H1 (cell line): Measurements from ENCODE around the gene MED31. TPM values are rescaled to one million over a fixed set of nuclear protein-coding genes. Genes with fewer than 3 reads are reported as not detected.

Experiments
- CTCF ChIA-PET: fragments of 300-600 bp; sonication (Branson Sonifier 250); formaldehyde crosslinking; loops from one replicate; lab custom pipeline; 2021; ENCODE audit not compliant: partially characterized antibody; lab: Charles Lee
- POLR2A ChIA-PET: fragments of 300-600 bp; sonication (Branson Sonifier 250); formaldehyde crosslinking; loops from one replicate; lab custom pipeline; 2021; ENCODE audit warnings: inconsistent platforms; ENCODE audit not compliant: partially characterized antibody; lab: Charles Lee
- DNase-seq, 2 experiments: peaks; one replicate each; pipeline versions ENCODE4 v3.0.0 to v3.0.0-alpha.2; 2010 to 2022; ENCODE audit warnings: low spot score in 2 of 2, low read depth in 1 of 2, mixed read lengths in 1 of 2
- FAIRE-seq: peaks from 2 replicates; lab custom pipeline; 2011; peaks lifted over from hg19 to GRCh38; lab: Jason Lieb, UNC
- H2AFZ ChIP-seq: 2 replicates; pipeline ENCODE4 v1.8.1; 2012; ENCODE audit warnings: low read length, inconsistent platforms
- H2AK5ac ChIP-seq: 2 replicates; pipeline ENCODE4 v1.6.1; 2013; ENCODE audit warnings: low read depth, low read length
- H2BK120ac ChIP-seq: replicated peaks from 2 replicates; pipeline ENCODE3; 2013; ENCODE audit warnings: low read depth, low read length, inconsistent platforms
- H2BK12ac ChIP-seq: 2 replicates; pipeline ENCODE4 v1.6.1; 2013; ENCODE audit warnings: low read depth, low read length
- H2BK15ac ChIP-seq: 2 replicates; pipeline ENCODE4 v1.6.1; 2013; ENCODE audit warnings: low read length
- H2BK20ac ChIP-seq: 2 replicates; pipeline ENCODE4 v1.6.1; 2013; ENCODE audit warnings: low read length
- H2BK5ac ChIP-seq: 2 replicates; pipeline ENCODE4 v1.6.1; 2013; ENCODE audit warnings: low read depth, low read length
- H3K14ac ChIP-seq: 2 replicates; pipeline ENCODE4 v1.6.1; 2013; ENCODE audit warnings: inconsistent platforms; ENCODE audit not compliant: insufficient read length
- H3K18ac ChIP-seq: 2 replicates; pipeline ENCODE4 v1.6.1; 2013; ENCODE audit warnings: low read length; ENCODE audit errors: extremely low read depth
- H3K23ac ChIP-seq: 2 replicates; pipeline ENCODE4 v1.6.1; 2013; ENCODE audit warnings: inconsistent platforms; ENCODE audit not compliant: insufficient read length
- H3K23me2 ChIP-seq: 2 replicates; pipeline ENCODE4 v1.6.1; 2013; ENCODE audit warnings: low read depth, low read length
- H3K27ac ChIP-seq: 2 replicates; pipeline ENCODE4 v1.6.1; 2011; ENCODE audit warnings: low read depth, low read length, inconsistent platforms
- H3K27me3 ChIP-seq, 4 experiments: replicated peaks in 1 of 4; 1 replicate in 1 of 4; 2 replicates in 3 of 4; pipeline versions ENCODE4 v1.6.1 to v1.8.1; 2011 to 2013; ENCODE audit warnings: low read length in 3 of 4, mild to moderate bottlenecking in 3 of 4, inconsistent platforms in 2 of 4, mixed read lengths in 2 of 4, moderate library complexity in 1 of 4; ENCODE audit not compliant: control insufficient read depth in 3 of 4, insufficient read depth in 3 of 4; ENCODE audit errors: extremely low read depth in 1 of 4
- H3K36me3 ChIP-seq, 4 experiments: 2 replicates each; pipeline versions ENCODE4 v1.6.1 to v1.8.1; 2011 to 2013; ENCODE audit warnings: mild to moderate bottlenecking in 4 of 4, low read length in 3 of 4, moderate library complexity in 2 of 4, control low read depth in 1 of 4, inconsistent platforms in 1 of 4; ENCODE audit not compliant: insufficient read depth in 4 of 4, control insufficient read depth in 2 of 4
- H3K4ac ChIP-seq: replicated peaks from 2 replicates; pipeline ENCODE3; 2013; ENCODE audit warnings: low read length, low read depth, mixed read lengths, inconsistent platforms; ENCODE audit not compliant: insufficient read length
- H3K4me1 ChIP-seq, 4 experiments: replicated peaks in 1 of 4; 1 replicate in 1 of 4; 2 replicates in 3 of 4; pipeline versions ENCODE4 v1.6.1 to v1.8.1; 2011 to 2013; ENCODE audit warnings: low read length in 3 of 4, inconsistent platforms in 2 of 4, mixed read lengths in 1 of 4; ENCODE audit not compliant: insufficient read depth in 4 of 4, control insufficient read depth in 3 of 4
- H3K4me2 ChIP-seq, 2 experiments: 2 replicates each; pipeline versions ENCODE4 v1.6.1 to v1.8.1; 2011 to 2013; ENCODE audit warnings: low read depth in 2 of 2, low read length in 2 of 2, control low read depth in 1 of 2, inconsistent platforms in 1 of 2, mild to moderate bottlenecking in 1 of 2; ENCODE audit not compliant: insufficient read depth in 1 of 2
- H3K4me3 ChIP-seq, 4 experiments: fragments of 200-600, 300-600 bp in 1 of 4; sonication (generic), shearing (Covaris generic), sonication (Bioruptor Twin) in 1 of 4; 2 replicates each; pipeline versions ENCODE4 v1.5.1 to v1.8.1; 2011 to 2016; ENCODE audit warnings: low read length in 4 of 4, low read depth in 3 of 4, control low read depth in 2 of 4, inconsistent platforms in 2 of 4, mild to moderate bottlenecking in 2 of 4, mixed read lengths in 1 of 4, moderate library complexity in 1 of 4; ENCODE audit not compliant: insufficient read depth in 2 of 4; ENCODE audit errors: extremely low read depth in 1 of 4
- H3K56ac ChIP-seq: replicated peaks from 2 replicates; pipeline ENCODE3; 2013; ENCODE audit warnings: low read depth, mild to moderate bottlenecking, mixed read lengths, low read length, inconsistent platforms; ENCODE audit not compliant: insufficient read length
- H3K79me1 ChIP-seq: 2 replicates; pipeline ENCODE4 v1.6.1; 2013; ENCODE audit warnings: low read depth, low read length, control low read depth
- H3K79me2 ChIP-seq, 2 experiments: 2 replicates each; pipeline versions ENCODE4 v1.6.1 to v1.8.1; 2012 to 2013; ENCODE audit warnings: low read length in 2 of 2, mild to moderate bottlenecking in 2 of 2, inconsistent platforms in 1 of 2; ENCODE audit not compliant: insufficient read depth in 2 of 2, control insufficient read depth in 1 of 2
- H3K9ac ChIP-seq, 4 experiments: replicated peaks in 1 of 4; 1 replicate in 1 of 4; 2 replicates in 3 of 4; pipeline versions ENCODE4 v1.6.1 to v1.8.1; 2011 to 2013; ENCODE audit warnings: low read depth in 3 of 4, low read length in 3 of 4, control low read depth in 2 of 4, mild to moderate bottlenecking in 2 of 4, moderate library complexity in 2 of 4, inconsistent platforms in 1 of 4; ENCODE audit errors: extremely low read depth in 1 of 4
- H3K9me3 ChIP-seq, 2 experiments: 2 replicates each; pipeline versions ENCODE4 v1.6.1 to v1.8.1; 2012 to 2013; ENCODE audit warnings: mild to moderate bottlenecking in 2 of 2, moderate library complexity in 2 of 2, control low read depth in 1 of 2, inconsistent platforms in 1 of 2, low read depth in 1 of 2, low read length in 1 of 2, mixed read lengths in 1 of 2; ENCODE audit not compliant: insufficient read depth in 2 of 2
- H4K20me1 ChIP-seq, 2 experiments: replicated peaks in 1 of 2; 2 replicates each; pipeline versions ENCODE3 to v1.8.1; 2011 to 2013; ENCODE audit warnings: inconsistent platforms in 2 of 2, low read length in 2 of 2, mild to moderate bottlenecking in 1 of 2; ENCODE audit not compliant: insufficient read depth in 2 of 2, control insufficient read depth in 1 of 2
- H4K5ac ChIP-seq: 2 replicates; pipeline ENCODE4 v1.6.1; 2013; ENCODE audit warnings: low read length, low read depth, mixed read lengths, inconsistent platforms; ENCODE audit not compliant: insufficient read length
- H4K8ac ChIP-seq: 2 replicates; pipeline ENCODE4 v1.8.0; 2013; ENCODE audit warnings: mild to moderate bottlenecking, moderate library complexity, low read length, inconsistent platforms; ENCODE audit not compliant: insufficient read depth; ENCODE audit errors: extremely low read depth
- H4K91ac ChIP-seq: replicated peaks from 2 replicates; pipeline ENCODE3; 2013; ENCODE audit warnings: low read length, mixed read lengths, inconsistent platforms; ENCODE audit not compliant: insufficient read length
- FOSL1 ChIP-seq: IDR thresholded peaks from 2 replicates; pipeline ENCODE4 v1.6.1; 2011; ENCODE audit warnings: mild to moderate bottlenecking, low read depth, low read length, moderate library complexity; ENCODE audit not compliant: insufficient read depth
- GABPA ChIP-seq: IDR thresholded peaks from 2 replicates; pipeline ENCODE4 v1.6.1; 2011; ENCODE audit warnings: mild to moderate bottlenecking, low read length, moderate library complexity, borderline replicate concordance; ENCODE audit not compliant: insufficient read depth
- JUN ChIP-seq: IDR thresholded peaks from 2 replicates; pipeline ENCODE4 v1.6.1; 2011; ENCODE audit warnings: low read depth, mild to moderate bottlenecking, improper control_type of control experiment, low read length
- SIX5 ChIP-seq: IDR thresholded peaks from 2 replicates; pipeline ENCODE4 v1.6.1; 2011; ENCODE audit warnings: mild to moderate bottlenecking, low read depth, low read length
- SP1 ChIP-seq: IDR thresholded peaks from 2 replicates; pipeline ENCODE4 v1.6.1; 2011; ENCODE audit warnings: low read depth, low read length
- WGBS, 2 experiments: shearing (Covaris generic) in 1 of 2; methylation state at CpG; one replicate each; pipeline versions ENCODE4 v1.1.6 to v1.1.7; 2013 to 2015; ENCODE audit warnings: low lambda C conversion rate in 2 of 2, mixed read lengths in 2 of 2, inconsistent platforms in 1 of 2, low coverage in 1 of 2, missing lambda C conversion rate in 1 of 2; ENCODE audit not compliant: insufficient replicate concordance in 2 of 2, insufficient coverage in 1 of 2, insufficient read length in 1 of 2; ENCODE audit errors: extremely low coverage in 1 of 2, missing lambda C conversion rate in 1 of 2; 5-methylcytosine and 5-hydroxymethylcytosine counted together
- polyA plus RNA-seq, 7 experiments: library from polyadenylated mRNA; depleted of rRNA in 3 of 7; stranded (reverse) in 5 of 7; unstranded in 2 of 7; fragments of >200 nt in 5 of 7; fragments of 200-250 nt in 2 of 7; gene quantifications; 1 replicate in 5 of 7; 2 replicates in 1 of 7; 4 replicates in 1 of 7; pipeline versions ENCODE4 v1.2.1 to v1.2.3, GENCODE V29; 2011 to 2013; ENCODE audit warnings: missing spikeins in 2 of 7, mixed read lengths in 2 of 7
- total RNA-seq: library from RNA; stranded (reverse); fragmentation: NEBNext Ultra II Directional; extraction: Animal tissue kit (Norgen Biotek cat#: 25700); gene quantifications from 2 replicates; pipeline ENCODE4 v1.2.1, GENCODE V29; 2021

MED31 gene
- total and polyA plus RNA-seq, 2 of the 8 experiments (the other 6 are each of a cell fraction or from before 2014, with no cell fraction given): 4.6 to 12.3 TPM

DNA sequence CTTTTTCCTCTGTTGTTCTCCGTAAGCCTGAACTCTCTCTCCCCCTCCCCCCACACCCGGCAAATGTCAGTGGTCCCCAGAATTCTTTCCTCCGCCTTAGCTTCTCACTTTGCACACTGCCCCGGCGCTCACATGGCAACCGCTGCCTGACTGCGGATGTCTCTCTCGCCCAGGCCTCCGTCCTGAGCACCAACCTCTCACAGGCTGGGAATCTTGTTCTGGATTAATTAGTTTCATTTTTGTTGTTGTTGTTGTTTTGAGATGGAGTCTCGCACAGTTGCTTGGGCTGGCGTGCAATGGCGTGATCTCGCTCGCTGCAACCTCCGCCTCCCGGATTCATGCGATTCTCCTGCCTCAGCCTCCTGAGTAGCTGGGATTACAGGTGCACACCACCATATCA is 16.8 kb upstream of the MED31 start:
- no peak overlapping the region for H2BK20ac ChIP-seq
- no peak overlapping the region for H2AFZ ChIP-seq
- H4K20me1 ChIP-seq: peaks cover 0 to 2% of the 10 kb centered on the region in 2 experiments
- peaks cover 0 to 6% (median 4%) of the 10 kb centered on the region in 4 experiments; a peak in 2 of 7 replicates for H3K27me3 ChIP-seq
- H3K9me3 ChIP-seq: no peaks in the 10 kb centered on the region
- H4K5ac ChIP-seq: no peak overlapping the region
- H3K18ac ChIP-seq: no peak overlapping the region
- no peak overlapping the region for H3K56ac ChIP-seq
- H3K23me2 ChIP-seq: no peaks in the 10 kb centered on the region
- no peaks in the 10 kb centered on the region for H3K79me2 ChIP-seq
- FAIRE-seq: no peak
- H3K27ac ChIP-seq: no peak overlapping the region
- no peak overlapping the region for H4K8ac ChIP-seq
- no peak overlapping the region for H2AK5ac ChIP-seq
- no peak overlapping the region for H2BK120ac ChIP-seq
- H3K4ac ChIP-seq: no peak overlapping the region
- POLR2A ChIA-PET: interaction anchor here (1.4 kb wide), 1 partner anchor 29 kb away, joined by 4 read pairs; a partner anchor contains a TSS
- peaks cover 0 to 2% (median 1%) of the 10 kb centered on the region in 4 experiments; a peak in 1 of 7 replicates for H3K4me1 ChIP-seq
- H3K36me3 ChIP-seq: no peaks in the 10 kb centered on the region
- H3K9ac ChIP-seq: no peak overlapping the region
- H3K79me1 ChIP-seq: no peaks in the 10 kb centered on the region
- 95% methylated on average over 15 of the region's 17 CpGs; no CpG with 5 or more reads in 1 of the 2 experiments for whole genome bisulfite sequencing, 2 experiments
- H3K4me2 ChIP-seq: no peak overlapping the region
- no peak overlapping the region for H3K14ac ChIP-seq
- H2BK12ac ChIP-seq: no peak overlapping the region
- no peak overlapping the region for H2BK15ac ChIP-seq
- H2BK5ac ChIP-seq: no peak overlapping the region
- no peak overlapping the region for H4K91ac ChIP-seq
- CTCF ChIA-PET: interaction anchor here (1.0 to 4.8 kb wide), 7 partner anchors 34 to 354 kb away, joined by 3 to 41 read pairs (median 5); partner anchors contain the start of gene SLC13A5
- no peak overlapping the region for H3K23ac ChIP-seq
- H3K4me3 ChIP-seq: no peak overlapping the region
- DNase-seq: no peak
- TF ChIP-seq SP1: no peak
- TF ChIP-seq JUN: no peak
- no peak for TF ChIP-seq FOSL1
- TF ChIP-seq SIX5: no peak
- no peak for TF ChIP-seq GABPA
